ENCODE data around the gene ILK. TPM values are rescaled to one million over a fixed set of nuclear protein-coding genes. Genes with fewer than 3 reads are reported as not detected.
A peak's percentile ranks its signal among the peaks of the same experiment; 100 is the strongest.

Gene ILK
- total and polyA plus RNA-seq, 3 donors from 2014 or later: 79.1 to 122 (median 109) TPM

DNA sequence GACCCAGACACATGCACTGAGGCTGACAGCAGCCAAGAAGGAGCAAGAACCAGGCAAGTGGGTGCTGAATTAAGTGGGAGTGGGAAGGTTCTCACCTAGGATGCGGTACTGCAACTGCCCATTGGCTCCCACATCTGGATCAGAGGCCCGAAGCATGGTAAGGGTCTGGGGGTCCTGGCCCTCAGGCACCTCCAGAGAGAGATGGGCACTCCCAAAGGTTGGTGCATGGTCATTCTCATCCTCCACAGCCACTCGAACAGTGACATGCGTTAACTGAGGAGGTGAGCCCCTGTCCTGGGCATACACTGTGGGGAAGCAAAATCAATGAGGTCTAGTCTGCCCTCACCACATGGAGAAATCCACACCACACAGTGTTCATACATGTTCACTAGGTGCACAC is 25.0 kb downstream of the ILK start:
- Histone ChIP-seq H3K4me3 (no peak overlapping the region), H3K27ac (no peak overlapping the region), H3K27me3 (no peaks in the 10 kb centered on the region), H3K4me1 (no peaks in the 10 kb centered on the region), H3K9me3 (no peaks in the 10 kb centered on the region), H3K36me3 (ENCODE audit: low read depth, missing control alignments) (no peaks in the 10 kb centered on the region)
- 88 to 93% methylated on average over 4 of the region's 4 CpGs for whole genome bisulfite sequencing, 2 donors
- intact Hi-C loops (cut with DNase I; ENCODE audit: low total_unique reads): no loop called here
- no peak for DNase-seq
- TF ChIP-seq, protein P1, sequence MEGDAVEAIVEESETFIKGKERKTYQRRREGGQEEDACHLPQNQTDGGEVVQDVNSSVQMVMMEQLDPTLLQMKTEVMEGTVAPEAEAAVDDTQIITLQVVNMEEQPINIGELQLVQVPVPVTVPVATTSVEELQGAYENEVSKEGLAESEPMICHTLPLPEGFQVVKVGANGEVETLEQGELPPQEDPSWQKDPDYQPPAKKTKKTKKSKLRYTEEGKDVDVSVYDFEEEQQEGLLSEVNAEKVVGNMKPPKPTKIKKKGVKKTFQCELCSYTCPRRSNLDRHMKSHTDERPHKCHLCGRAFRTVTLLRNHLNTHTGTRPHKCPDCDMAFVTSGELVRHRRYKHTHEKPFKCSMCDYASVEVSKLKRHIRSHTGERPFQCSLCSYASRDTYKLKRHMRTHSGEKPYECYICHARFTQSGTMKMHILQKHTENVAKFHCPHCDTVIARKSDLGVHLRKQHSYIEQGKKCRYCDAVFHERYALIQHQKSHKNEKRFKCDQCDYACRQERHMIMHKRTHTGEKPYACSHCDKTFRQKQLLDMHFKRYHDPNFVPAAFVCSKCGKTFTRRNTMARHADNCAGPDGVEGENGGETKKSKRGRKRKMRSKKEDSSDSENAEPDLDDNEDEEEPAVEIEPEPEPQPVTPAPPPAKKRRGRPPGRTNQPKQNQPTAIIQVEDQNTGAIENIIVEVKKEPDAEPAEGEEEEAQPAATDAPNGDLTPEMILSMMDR (IDR thresholded peaks at IDR 0.05): no peak
- no peak for TF ChIP-seq POLR2A (IDR thresholded peaks at IDR 0.05)

DNA sequence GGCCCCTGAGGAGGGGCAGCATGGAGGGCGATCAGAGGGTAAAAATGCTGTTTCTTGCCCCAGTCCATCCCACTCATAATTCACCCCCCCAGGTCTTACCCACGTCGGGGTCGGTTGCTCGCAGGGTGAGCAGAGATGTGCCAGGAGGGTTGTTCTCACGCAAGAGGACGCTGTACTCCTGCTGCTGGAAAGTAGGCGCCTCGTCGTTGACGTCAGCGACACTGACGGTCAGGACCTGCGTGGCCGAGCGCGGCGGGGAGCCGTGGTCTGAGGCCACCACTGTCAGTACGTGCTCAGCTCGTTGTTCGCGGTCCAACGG is 26.0 kb downstream of the ILK start:
- 87% methylated on average over 24 of the region's 24 CpGs; no CpG with 5 or more reads in 1 of the 2 donors for WGBS, 2 donors
- intact Hi-C loops (cut with DNase I; ENCODE audit: low total_unique reads): no loop called here
- no peaks in the 10 kb centered on the region for H3K36me3 ChIP-seq (ENCODE audit: low read depth, missing control alignments)

DNA sequence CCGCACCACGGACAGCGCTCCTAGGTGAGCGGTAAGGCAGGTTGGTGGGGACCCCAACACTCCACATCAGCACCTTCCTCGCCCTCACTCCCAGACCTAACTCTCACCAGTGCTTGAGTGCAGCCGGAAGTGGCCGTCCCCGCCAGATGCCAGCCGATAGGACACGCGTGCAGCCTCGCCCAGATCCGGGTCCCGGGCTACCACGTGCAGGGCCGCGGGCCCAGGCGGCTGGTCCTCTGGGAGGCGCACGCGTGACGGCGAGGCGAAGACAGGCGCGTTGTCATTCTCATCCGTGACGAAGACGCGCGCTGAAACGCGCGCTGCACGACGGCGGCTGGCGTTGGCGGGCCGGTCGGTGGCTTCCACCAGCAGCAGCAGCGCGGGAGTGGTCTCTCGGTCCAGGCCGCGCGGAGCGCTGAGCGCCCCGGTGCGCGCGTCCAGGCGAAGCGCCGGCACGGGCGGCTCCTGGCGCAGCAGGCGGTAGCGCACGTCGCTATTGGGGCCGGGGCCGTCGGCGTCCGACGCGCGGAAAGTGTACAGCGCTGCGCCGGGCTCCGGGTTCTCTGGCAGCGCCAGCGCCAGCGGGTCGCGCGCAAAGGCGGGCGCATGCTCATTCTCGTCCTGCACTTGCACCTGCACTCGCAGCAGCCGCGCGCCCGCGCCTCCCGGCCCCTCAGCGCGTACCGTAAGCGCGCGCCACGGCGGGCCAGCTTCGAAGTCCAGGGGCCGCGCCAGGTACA is 26.5 kb downstream of the ILK start:
- intact Hi-C loops (cut with DNase I; ENCODE audit: low total_unique reads): no loop called here
- Histone ChIP-seq H3K4me1 (no peaks in the 10 kb centered on the region), H3K9me3 (no peaks in the 10 kb centered on the region), H3K27ac (no peak overlapping the region), H3K27me3 (no peaks in the 10 kb centered on the region), H3K4me3 (peak overlapping the region; percentile 36 to 58), H3K36me3 (ENCODE audit: low read depth, missing control alignments) (no peaks in the 10 kb centered on the region)
- DNase-seq: peak; percentile 64
- WGBS, 2 donors: 63 to 82% methylated on average over 43 to 95 of the region's 102 CpGs
- TF ChIP-seq, protein P1 (IDR thresholded peaks at IDR 0.05): no peak
- TF ChIP-seq POLR2A (IDR thresholded peaks at IDR 0.05): no peak

More for the DNA sequence above, 26.0 kb downstream of the ILK start:
- DNase-seq: no peak
- TF ChIP-seq POLR2A (IDR thresholded peaks at IDR 0.05): no peak
- TF ChIP-seq, protein P1 (IDR thresholded peaks at IDR 0.05): no peak
- Histone ChIP-seq H3K9me3 (no peaks in the 10 kb centered on the region), H3K4me1 (no peaks in the 10 kb centered on the region), H3K27me3 (no peaks in the 10 kb centered on the region), H3K4me3 (peak overlapping the region; percentile 36 to 58), H3K27ac (no peak overlapping the region)

DNA sequence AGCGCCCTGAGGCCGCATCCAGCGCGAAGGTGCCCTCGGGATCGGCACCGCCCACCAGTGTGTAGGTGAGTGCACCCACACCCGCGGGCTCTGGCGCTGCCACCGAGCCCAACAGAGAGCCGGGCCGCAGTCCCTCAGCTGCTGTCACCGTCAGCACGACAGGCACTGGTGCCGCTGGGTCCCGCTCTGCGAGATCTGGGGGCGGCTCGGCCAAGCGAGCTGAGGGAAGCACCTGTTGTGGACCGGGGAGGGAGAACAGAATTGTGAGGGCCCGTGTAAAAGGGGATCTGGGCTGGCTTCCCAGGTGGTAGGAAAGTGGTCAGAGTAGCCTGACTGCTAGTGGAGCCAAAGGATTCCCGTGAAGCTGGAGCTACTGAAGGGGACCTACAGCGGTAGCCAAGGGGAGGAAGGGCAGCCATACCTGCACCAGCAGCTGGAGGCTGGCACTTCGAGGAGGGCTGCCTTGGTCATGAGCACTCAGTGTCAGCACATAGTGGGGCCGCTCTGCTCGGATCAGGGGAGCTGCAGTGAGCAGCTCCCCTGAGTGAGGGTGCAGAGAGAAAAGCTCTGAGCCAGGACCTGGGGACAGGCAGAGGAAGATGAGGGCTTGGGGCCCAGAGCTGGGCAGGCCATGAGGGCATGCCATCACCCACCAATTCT is 27.2 kb downstream of the ILK start:
- WGBS, 2 donors: 64 to 69% methylated on average over 11 to 26 of the region's 28 CpGs
- peaks cover 6% of the 10 kb centered on the region for H3K4me1 ChIP-seq
- no peak for DNase-seq
- no peaks in the 10 kb centered on the region for H3K9me3 ChIP-seq
- H3K4me3 ChIP-seq: peak overlapping the region in 1 of 2 donors; percentile 58
- intact Hi-C loops (cut with DNase I; ENCODE audit: low total_unique reads): no loop called here
- no peak overlapping the region for H3K27ac ChIP-seq
- H3K27me3 ChIP-seq: no peaks in the 10 kb centered on the region
- H3K36me3 ChIP-seq (ENCODE audit: low read depth, missing control alignments): no peaks in the 10 kb centered on the region
- no peak for TF ChIP-seq POLR2A (IDR thresholded peaks at IDR 0.05)
- TF ChIP-seq, protein P1 (IDR thresholded peaks at IDR 0.05): no peak

Measured in testis (tissue), 3 donors.